ENCODE measurements around the gene PLA2G2F. TPM values are rescaled to one million over a fixed set of nuclear protein-coding genes. Genes with fewer than 3 reads are reported as not detected.
A peak's percentile ranks its signal among the peaks of the same experiment; 100 is the strongest.

The PLA2G2F gene
- total RNA-seq, 1 donor from 2014 or later = 9.2 TPM

GRCh38 chr1:20093940-20094391 lies 45.2 kb upstream of the PLA2G2F start:
- peaks cover 4% of the 10 kb centered on the region for H3K27me3 ChIP-seq (ENCODE audit: control insufficient read depth, insufficient read depth, low read length)
- no peaks in the 10 kb centered on the region for H3K36me3 ChIP-seq (ENCODE audit: control insufficient read depth, insufficient read depth, low read length)
- DNase-seq (ENCODE audit: low read depth) = no peak

DNA sequence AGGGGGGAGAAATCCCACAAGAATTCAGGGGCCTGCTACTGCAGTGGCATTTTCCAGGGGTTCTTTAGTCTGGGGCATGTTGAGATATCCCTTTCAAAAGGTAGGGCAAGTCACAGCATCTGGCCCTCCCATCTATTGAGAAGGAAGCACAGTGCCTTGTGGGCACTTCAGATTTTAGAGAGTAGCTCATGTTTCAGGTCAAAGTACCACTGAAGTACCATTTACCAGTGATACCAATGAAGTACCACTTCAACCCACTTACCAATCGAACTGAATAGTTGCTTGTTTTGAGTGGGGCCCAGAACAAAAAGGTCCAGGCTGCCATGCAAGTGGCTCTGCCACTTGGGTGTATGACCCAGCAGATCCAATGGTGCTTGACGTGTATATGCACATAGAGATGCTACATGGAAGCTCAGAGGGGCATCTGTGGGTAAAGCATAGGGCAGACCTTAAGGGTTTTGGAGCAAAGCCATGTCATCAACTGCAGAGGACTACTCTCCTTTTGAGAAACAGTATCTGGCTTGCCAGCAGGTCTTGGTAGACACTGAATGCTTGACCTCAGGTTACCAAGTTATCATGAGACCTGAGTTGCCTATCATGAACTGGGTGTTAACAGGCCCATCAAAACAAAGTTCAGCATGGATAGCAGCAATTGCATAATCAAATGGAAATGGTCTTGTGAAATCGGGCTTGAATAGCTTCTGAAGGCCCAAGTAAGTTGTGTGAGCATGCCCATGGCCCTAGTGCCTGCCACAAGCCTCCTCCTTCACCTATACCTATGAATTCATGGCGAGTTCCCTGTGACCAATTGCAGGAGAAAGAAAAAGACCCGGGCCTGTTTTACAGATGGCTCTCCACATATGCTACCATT lies 43.3 kb upstream of the PLA2G2F start:
- Histone ChIP-seq H3K4me3 (ENCODE audit: low read depth, low read length) (no peak overlapping the region), H3K36me3 (ENCODE audit: control insufficient read depth, insufficient read depth, low read length) (no peaks in the 10 kb centered on the region), H3K27me3 (ENCODE audit: control insufficient read depth, insufficient read depth, low read length) (peaks cover 7% of the 10 kb centered on the region)
- no peak for DNase-seq (ENCODE audit: low read depth)
- TF ChIP-seq, protein P1, sequence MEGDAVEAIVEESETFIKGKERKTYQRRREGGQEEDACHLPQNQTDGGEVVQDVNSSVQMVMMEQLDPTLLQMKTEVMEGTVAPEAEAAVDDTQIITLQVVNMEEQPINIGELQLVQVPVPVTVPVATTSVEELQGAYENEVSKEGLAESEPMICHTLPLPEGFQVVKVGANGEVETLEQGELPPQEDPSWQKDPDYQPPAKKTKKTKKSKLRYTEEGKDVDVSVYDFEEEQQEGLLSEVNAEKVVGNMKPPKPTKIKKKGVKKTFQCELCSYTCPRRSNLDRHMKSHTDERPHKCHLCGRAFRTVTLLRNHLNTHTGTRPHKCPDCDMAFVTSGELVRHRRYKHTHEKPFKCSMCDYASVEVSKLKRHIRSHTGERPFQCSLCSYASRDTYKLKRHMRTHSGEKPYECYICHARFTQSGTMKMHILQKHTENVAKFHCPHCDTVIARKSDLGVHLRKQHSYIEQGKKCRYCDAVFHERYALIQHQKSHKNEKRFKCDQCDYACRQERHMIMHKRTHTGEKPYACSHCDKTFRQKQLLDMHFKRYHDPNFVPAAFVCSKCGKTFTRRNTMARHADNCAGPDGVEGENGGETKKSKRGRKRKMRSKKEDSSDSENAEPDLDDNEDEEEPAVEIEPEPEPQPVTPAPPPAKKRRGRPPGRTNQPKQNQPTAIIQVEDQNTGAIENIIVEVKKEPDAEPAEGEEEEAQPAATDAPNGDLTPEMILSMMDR (IDR thresholded peaks at IDR 0.05; ENCODE audit: insufficient read depth, low read length, poor library complexity, severe bottlenecking) = no peak

More at GRCh38 chr1:20093940-20094391, 45.2 kb upstream of the PLA2G2F start:
- TF ChIP-seq, protein P1 (IDR thresholded peaks at IDR 0.05; ENCODE audit: insufficient read depth, low read length, poor library complexity, severe bottlenecking) = no peak
- H3K4me3 ChIP-seq (ENCODE audit: low read depth, low read length) = no peak overlapping the region

GRCh38 chr1:20096840-20097447 lies 42.2 kb upstream of the PLA2G2F start:
- TF ChIP-seq, protein P1 (IDR thresholded peaks at IDR 0.05; ENCODE audit: insufficient read depth, low read length, poor library complexity, severe bottlenecking) = no peak
- Histone ChIP-seq H3K27me3 (ENCODE audit: control insufficient read depth, insufficient read depth, low read length) (peaks cover 7% of the 10 kb centered on the region), H3K36me3 (ENCODE audit: control insufficient read depth, insufficient read depth, low read length) (no peaks in the 10 kb centered on the region), H3K4me3 (ENCODE audit: low read depth, low read length) (no peak overlapping the region)
- no peak for DNase-seq (ENCODE audit: low read depth)

DNA sequence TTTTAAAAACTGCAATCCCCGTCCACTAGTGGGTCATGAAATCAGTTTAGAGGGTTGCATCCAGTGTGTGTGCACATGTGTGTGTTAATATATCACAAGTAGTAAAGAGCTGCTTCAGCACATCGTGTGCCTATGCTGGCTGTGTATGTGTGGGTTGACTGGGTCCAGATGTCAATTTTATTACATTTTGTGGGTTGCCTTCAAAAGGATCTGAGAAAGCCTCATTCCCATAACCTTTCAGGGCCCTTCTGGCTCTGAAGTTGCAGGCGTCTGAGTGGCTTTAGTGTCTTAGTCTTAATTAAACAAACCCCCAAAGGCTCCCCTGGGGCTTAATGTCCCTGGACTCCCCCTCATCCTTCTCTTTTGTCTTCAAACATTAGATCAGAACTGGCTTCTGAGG lies 39.6 kb upstream of the PLA2G2F start:
- H3K27me3 ChIP-seq (ENCODE audit: control insufficient read depth, insufficient read depth, low read length) = peaks cover 7% of the 10 kb centered on the region
- TF ChIP-seq, protein P1 (IDR thresholded peaks at IDR 0.05; ENCODE audit: insufficient read depth, low read length, poor library complexity, severe bottlenecking) = no peak
- no peak overlapping the region for H3K4me3 ChIP-seq (ENCODE audit: low read depth, low read length)
- no peaks in the 10 kb centered on the region for H3K36me3 ChIP-seq (ENCODE audit: control insufficient read depth, insufficient read depth, low read length)
- no peak for DNase-seq (ENCODE audit: low read depth)

- H3K27me3 ChIP-seq (ENCODE audit: control insufficient read depth, insufficient read depth, low read length) = peaks cover 7% of the 10 kb centered on the region
- no peak overlapping the region for H3K4me3 ChIP-seq (ENCODE audit: low read depth, low read length)
- H3K36me3 ChIP-seq (ENCODE audit: control insufficient read depth, insufficient read depth, low read length) = no peaks in the 10 kb centered on the region
- TF ChIP-seq, protein P1 (IDR thresholded peaks at IDR 0.05; ENCODE audit: insufficient read depth, low read length, poor library complexity, severe bottlenecking) = peak; percentile 82
- no peak for DNase-seq (ENCODE audit: low read depth)
These were observed 38.3 kb upstream of the PLA2G2F start for GRCh38 chr1:20100632-20101355.

Data from kidney epithelial cell (primary cell).